OCI-LY1 (cell line): ENCODE results near the gene USP5.

Experiments used
- H2AFZ ChIP-seq: fragments of 200-600 bp; sonication (generic), shearing (Covaris generic); 2 replicates; pipeline ENCODE4 v1.6.0; 2014; ENCODE audit warnings: antibody characterized with exemption, mild to moderate bottlenecking, low read length
- H3F3A ChIP-seq: fragments of 200-600 bp; sonication (generic), shearing (Covaris generic); 2 replicates; pipeline ENCODE4 v1.6.0; 2014; ENCODE audit warnings: mild to moderate bottlenecking, antibody characterized with exemption, low read length, moderate library complexity; ENCODE audit not compliant: insufficient read depth
- H3K27ac ChIP-seq: fragments of 200-600 bp; sonication (generic); 2 replicates; pipeline ENCODE4 v1.5.1; 2014; ENCODE audit warnings: low read length, mixed run types, mild to moderate bottlenecking, low read depth; ENCODE audit not compliant: poor library complexity, severe bottlenecking
- H3K27me3 ChIP-seq: fragments of 200-600 bp; sonication (generic); 2 replicates; pipeline ENCODE4 v1.6.0; 2014; ENCODE audit warnings: antibody characterized with exemption, mild to moderate bottlenecking, low read length, moderate library complexity; ENCODE audit not compliant: insufficient read depth
- H3K36me3 ChIP-seq: fragments of 200-600 bp; sonication (generic); 2 replicates; pipeline ENCODE4 v1.6.1; 2014; ENCODE audit warnings: mild to moderate bottlenecking, antibody characterized with exemption, low read length, moderate library complexity, mixed read lengths; ENCODE audit not compliant: insufficient read depth
- H3K4me1 ChIP-seq: fragments of 200-600 bp; sonication (generic); 2 replicates; pipeline ENCODE4 v1.5.1; 2014; ENCODE audit warnings: mild to moderate bottlenecking, low read length, moderate library complexity; ENCODE audit not compliant: insufficient read depth, severe bottlenecking
- H3K4me2 ChIP-seq: fragments of 200-600 bp; sonication (generic), shearing (Covaris generic); 2 replicates; pipeline ENCODE4 v1.6.1; 2014; ENCODE audit warnings: low read length
- H3K4me3 ChIP-seq: fragments of 200-600 bp; sonication (generic); 2 replicates; pipeline ENCODE4 v1.5.1; 2014; ENCODE audit warnings: low read length, low read depth, mild to moderate bottlenecking, mixed read lengths; ENCODE audit not compliant: poor library complexity, severe bottlenecking
- H3K79me2 ChIP-seq: fragments of 200-600 bp; shearing (Covaris generic); 2 replicates; pipeline ENCODE4 v1.6.1; 2016; ENCODE audit warnings: mixed run types, low read length, mixed read lengths; ENCODE audit not compliant: insufficient read depth
- H3K9ac ChIP-seq: fragments of 200-600 bp; sonication (generic), shearing (Covaris generic); 2 replicates; pipeline ENCODE4 v1.6.1; 2014; ENCODE audit warnings: mild to moderate bottlenecking, low read length, mixed read lengths
- H3K9me2 ChIP-seq: fragments of 200-600 bp; sonication (generic), shearing (Covaris generic); 2 replicates; pipeline ENCODE4 v1.6.1; 2014; ENCODE audit warnings: low read depth, mild to moderate bottlenecking, low read length, mixed read lengths
- H3K9me3 ChIP-seq: fragments of 200-600 bp; shearing (Covaris generic); 2 replicates; pipeline ENCODE4 v1.6.1; 2014; ENCODE audit warnings: low read length, mixed read lengths
- H4K20me1 ChIP-seq: fragments of 200-600 bp; sonication (generic), shearing (Covaris generic); 2 replicates; pipeline ENCODE4 v1.6.0; 2016; ENCODE audit warnings: mild to moderate bottlenecking, low read length; ENCODE audit not compliant: insufficient read depth
- EZH2 ChIP-seq: fragments of 200-600 bp; sonication (generic), shearing (Covaris generic); IDR thresholded peaks from 2 replicates; pipeline ENCODE4 v1.8.0; 2017; ENCODE audit warnings: borderline replicate concordance, mixed run types, mild to moderate bottlenecking, antibody characterized with exemption, low read length, moderate library complexity, mixed read lengths
- TF ChIP-seq, protein P1 (sequence below): fragments of 200-600 bp; sonication (generic), shearing (Covaris generic); IDR thresholded peaks from 2 replicates; pipeline ENCODE4 v1.5.1; 2017; ENCODE audit warnings: mild to moderate bottlenecking, antibody characterized with exemption, low read length, moderate library complexity, mixed read lengths

USP5 gene

DNA sequence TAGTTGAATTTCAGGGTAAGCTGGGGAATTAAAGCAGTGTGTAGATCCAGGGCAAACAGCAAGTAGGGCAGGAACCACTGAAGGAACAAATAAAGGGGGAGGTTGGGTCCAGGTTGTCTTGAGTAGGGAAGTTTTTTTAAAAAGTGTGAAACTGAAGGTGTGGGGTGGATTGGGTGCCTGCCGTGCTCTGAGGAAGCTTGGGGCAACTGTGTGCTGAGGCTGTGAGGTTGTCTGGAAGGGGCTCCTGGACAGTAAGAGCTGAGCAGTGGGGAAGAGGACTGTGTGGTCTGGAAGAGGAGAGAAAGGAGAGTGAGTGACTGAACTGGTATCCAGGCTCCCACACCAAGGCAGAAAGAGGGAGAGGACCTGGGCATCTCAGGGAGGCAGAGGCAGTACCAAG, 41.2 kb upstream of the USP5 start:
- H3K9me2 ChIP-seq: no peaks in the 10 kb centered on the region
- no peaks in the 10 kb centered on the region for H4K20me1 ChIP-seq
- no peak overlapping the region for H3K9ac ChIP-seq
- no peak overlapping the region for H3K27ac ChIP-seq
- H3K36me3 ChIP-seq: no peaks in the 10 kb centered on the region
- H3K4me3 ChIP-seq: no peak overlapping the region
- TF ChIP-seq, protein P1, sequence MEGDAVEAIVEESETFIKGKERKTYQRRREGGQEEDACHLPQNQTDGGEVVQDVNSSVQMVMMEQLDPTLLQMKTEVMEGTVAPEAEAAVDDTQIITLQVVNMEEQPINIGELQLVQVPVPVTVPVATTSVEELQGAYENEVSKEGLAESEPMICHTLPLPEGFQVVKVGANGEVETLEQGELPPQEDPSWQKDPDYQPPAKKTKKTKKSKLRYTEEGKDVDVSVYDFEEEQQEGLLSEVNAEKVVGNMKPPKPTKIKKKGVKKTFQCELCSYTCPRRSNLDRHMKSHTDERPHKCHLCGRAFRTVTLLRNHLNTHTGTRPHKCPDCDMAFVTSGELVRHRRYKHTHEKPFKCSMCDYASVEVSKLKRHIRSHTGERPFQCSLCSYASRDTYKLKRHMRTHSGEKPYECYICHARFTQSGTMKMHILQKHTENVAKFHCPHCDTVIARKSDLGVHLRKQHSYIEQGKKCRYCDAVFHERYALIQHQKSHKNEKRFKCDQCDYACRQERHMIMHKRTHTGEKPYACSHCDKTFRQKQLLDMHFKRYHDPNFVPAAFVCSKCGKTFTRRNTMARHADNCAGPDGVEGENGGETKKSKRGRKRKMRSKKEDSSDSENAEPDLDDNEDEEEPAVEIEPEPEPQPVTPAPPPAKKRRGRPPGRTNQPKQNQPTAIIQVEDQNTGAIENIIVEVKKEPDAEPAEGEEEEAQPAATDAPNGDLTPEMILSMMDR: no peak
- TF ChIP-seq EZH2: no peak
- H2AFZ ChIP-seq: no peak overlapping the region
- peaks cover 9% of the 10 kb centered on the region for H3K4me1 ChIP-seq
- no peaks in the 10 kb centered on the region for H3F3A ChIP-seq
- H3K4me2 ChIP-seq: no peak overlapping the region
- H3K9me3 ChIP-seq: no peaks in the 10 kb centered on the region
- no peaks in the 10 kb centered on the region for H3K27me3 ChIP-seq
- H3K79me2 ChIP-seq: no peaks in the 10 kb centered on the region

DNA sequence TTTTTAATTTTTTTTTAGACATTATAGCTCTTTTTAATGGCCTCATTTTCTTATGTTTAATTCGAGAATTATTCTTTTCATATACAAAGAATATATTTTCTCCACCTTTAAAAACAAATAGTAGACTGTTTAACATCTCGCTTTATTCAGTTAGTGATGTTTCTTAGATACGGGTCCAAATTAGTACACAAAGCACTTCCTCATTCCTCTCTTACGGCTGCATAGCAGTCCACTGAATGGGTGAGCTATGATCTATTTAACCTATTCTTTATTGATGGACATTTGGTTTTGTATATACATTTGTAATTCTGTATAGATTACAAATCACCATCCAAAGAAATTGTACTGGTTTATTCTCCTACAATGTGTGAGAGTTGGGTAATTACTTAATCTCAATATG, 38.6 kb upstream of the USP5 start:
- no peaks in the 10 kb centered on the region for H3K9me3 ChIP-seq
- no peaks in the 10 kb centered on the region for H3F3A ChIP-seq
- H3K4me3 ChIP-seq: no peak overlapping the region
- peaks cover 9% of the 10 kb centered on the region for H3K4me1 ChIP-seq
- H3K36me3 ChIP-seq: no peaks in the 10 kb centered on the region
- no peaks in the 10 kb centered on the region for H4K20me1 ChIP-seq
- H3K27ac ChIP-seq: no peak overlapping the region
- TF ChIP-seq EZH2: no peak
- TF ChIP-seq, protein P1: no peak
- H3K79me2 ChIP-seq: no peaks in the 10 kb centered on the region
- no peak overlapping the region for H3K4me2 ChIP-seq
- no peaks in the 10 kb centered on the region for H3K9me2 ChIP-seq
- H2AFZ ChIP-seq: no peak overlapping the region
- H3K27me3 ChIP-seq: peaks cover 4% of the 10 kb centered on the region; the same call in 1 of the 2 replicates
- no peak overlapping the region for H3K9ac ChIP-seq

DNA sequence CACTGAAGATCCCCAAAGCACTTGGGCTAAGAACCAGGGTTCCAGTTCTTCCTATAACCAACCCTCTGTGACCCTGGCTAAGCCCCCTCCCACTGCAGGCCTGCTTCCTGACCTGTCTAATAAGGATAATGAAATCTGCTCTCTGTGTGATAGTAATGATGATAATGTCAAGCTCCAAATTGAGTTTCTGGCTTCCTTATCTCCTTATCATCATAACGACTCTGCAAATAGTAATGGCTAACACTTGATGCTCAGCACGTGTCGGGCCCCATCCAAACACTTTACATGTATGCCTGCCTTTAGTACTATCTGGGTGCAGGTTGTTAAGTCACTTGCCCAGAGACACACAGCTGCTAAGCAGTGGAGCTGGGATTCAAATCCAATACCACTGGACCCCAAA, 35.4 kb upstream of the USP5 start:
- Histone ChIP-seq H3K4me3 (no peak overlapping the region), H4K20me1 (no peaks in the 10 kb centered on the region), H3K9me2 (no peaks in the 10 kb centered on the region)

More for the DNA sequence above, 35.4 kb upstream of the USP5 start:
- no peak overlapping the region for H3K27ac ChIP-seq
- no peaks in the 10 kb centered on the region for H3K9me3 ChIP-seq
- H3K27me3 ChIP-seq: peaks cover 4% of the 10 kb centered on the region; the same call in 1 of the 2 replicates
- H2AFZ ChIP-seq: no peak overlapping the region
- H3K9ac ChIP-seq: no peak overlapping the region
- H3K79me2 ChIP-seq: no peaks in the 10 kb centered on the region
- no peaks in the 10 kb centered on the region for H3K36me3 ChIP-seq
- no peak overlapping the region for H3K4me2 ChIP-seq
- H3F3A ChIP-seq: no peaks in the 10 kb centered on the region
- TF ChIP-seq, protein P1: no peak
- TF ChIP-seq EZH2: no peak
- H3K4me1 ChIP-seq: peaks cover 9% of the 10 kb centered on the region
